Superior temporal gyrus (tissue), 1 donor: ENCODE results near the gene SUCNR1.
"Not testable (repeated sequence)": the region's sequence is repeated elsewhere in the genome, so short reads cannot be mapped to it uniquely, and the experiment has no call there.

Source experiments
- DNase-seq: peaks from one replicate; pipeline ENCODE4 v3.0.0-alpha.2; 2016; ENCODE audit errors: extremely low spot score

The SUCNR1 gene

GRCh38 chr3:151871639-151872468 is 1.6 kb upstream of the SUCNR1 start:
- peak; percentile 22 for DNase-seq

DNA sequence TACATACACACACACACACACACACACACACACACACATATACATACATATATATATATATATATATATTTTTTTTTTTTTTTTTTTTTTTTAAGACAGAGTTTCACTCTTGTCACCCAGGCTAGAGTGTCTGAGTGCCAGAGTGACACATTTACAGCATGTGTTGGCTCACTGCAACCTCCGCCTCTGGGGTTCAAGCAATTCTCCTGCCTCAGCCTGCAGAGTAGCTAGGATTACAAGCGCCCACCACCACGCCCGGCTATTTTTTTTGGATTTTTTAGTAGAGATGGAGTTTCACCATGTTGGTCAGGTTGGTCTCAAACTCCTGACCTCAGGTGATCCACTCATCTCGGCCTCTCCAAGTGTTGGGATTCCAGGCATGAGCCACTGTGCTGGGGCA is 636 bp downstream of the SUCNR1 start:
- DNase-seq = not testable (repeated sequence)

GRCh38 chr3:151875759-151876158 is 2.3 kb downstream of the SUCNR1 start:
- DNase-seq = no peak

- no peak for DNase-seq
Measured at GRCh38 chr3:151877269-151877668, 3.8 kb downstream of the SUCNR1 start.

GRCh38 chr3:151878465-151878864 is 5.0 kb downstream of the SUCNR1 start:
- no peak for DNase-seq

- no peak for DNase-seq
Measured at GRCh38 chr3:151879037-151879436, 5.6 kb downstream of the SUCNR1 start.

DNA sequence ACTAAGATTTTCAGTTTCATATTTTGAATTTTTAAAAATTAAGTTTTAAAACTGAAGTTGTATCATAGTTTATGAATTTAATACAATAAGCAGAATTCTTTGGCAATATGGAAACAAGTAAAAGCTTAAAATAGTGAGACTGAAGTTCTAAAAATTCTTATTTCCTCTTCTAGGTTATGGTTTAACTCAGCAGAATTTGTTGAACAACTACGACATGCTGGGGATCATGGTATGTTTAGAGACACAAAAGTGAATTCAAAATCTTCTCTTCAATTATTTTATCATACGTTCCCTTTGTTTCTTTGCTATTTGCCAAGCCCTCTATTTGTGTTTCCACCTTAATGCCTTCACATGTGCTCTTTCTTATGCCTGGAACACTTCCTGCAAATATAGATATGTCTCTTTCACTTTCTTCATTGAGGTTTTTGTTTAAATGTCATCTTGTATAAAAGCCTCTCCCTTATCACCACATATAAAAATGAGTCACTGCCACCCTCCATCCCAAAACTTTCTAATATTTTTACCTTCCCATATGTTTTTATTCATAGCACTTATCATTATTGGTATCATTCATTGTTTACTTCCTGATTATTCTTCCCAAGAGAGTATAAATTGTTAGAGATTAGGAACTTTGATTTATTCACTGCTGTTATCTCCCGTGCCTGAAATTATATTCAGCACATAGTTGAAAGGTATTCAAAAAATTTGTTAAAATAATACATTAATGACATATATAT is 6.4 kb downstream of the SUCNR1 start:
- no peak for DNase-seq

- DNase-seq = no peak
Measured at GRCh38 chr3:151880416-151880690, 6.9 kb downstream of the SUCNR1 start.

- no peak for DNase-seq
Measured at GRCh38 chr3:151881137-151881536, 7.7 kb downstream of the SUCNR1 start.

DNA sequence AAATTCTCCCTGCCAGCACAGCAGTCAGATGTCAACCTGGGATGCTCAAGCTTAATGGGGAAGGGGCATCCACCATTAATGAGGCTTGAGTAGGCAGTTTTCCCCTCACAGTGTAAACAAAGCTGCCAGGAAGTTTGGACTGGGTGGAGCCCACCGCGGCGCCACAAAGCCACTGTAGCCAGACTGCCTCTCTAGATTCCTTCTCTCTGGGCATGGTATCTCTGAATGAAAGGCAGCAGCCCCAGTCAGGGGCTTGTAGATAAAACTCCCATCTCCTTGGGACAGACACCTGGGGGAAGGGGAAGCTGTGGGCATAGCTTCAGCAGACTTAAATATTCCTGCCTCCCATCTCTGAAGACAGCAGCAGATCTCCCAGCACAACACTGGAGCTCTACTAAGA is 12.0 kb downstream of the SUCNR1 start:
- DNase-seq = not testable (repeated sequence)

DNA sequence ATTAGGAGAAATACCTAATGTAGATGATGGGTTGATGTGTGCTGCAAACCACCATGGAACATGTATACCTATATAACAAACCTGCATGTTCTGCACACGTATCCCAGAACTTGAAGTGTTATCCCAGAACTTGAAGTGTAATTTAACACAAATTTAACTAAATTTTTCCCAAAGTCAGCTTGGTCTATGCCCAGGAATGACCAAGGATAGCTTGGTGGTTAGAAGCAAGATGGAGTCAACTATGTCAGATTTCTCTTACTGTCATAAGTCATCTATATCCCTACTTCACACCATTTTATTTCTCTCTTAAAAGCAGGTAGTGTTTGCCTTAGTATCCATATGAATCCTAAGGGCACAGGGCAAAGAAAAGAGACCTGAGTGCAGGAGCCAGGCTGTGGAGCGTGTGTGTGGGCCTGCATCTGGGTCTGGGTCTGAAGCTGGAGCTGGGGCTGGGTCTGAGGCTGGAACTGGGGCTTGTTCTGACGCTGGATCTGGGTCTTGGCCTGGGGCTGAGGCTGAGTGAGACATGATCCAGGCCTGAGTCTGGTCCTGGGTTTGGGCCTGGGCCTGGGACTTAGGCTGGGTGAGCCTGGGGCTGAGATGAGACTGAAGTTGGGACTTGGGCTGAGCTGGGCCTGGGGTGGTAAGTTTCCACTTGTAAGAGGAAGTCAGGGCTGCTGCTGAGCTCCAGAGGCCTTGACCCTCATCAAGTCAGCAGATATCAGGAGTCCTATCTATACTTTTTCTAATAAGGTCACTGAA is 14.2 kb downstream of the SUCNR1 start:
- DNase-seq = not testable (repeated sequence)

DNA sequence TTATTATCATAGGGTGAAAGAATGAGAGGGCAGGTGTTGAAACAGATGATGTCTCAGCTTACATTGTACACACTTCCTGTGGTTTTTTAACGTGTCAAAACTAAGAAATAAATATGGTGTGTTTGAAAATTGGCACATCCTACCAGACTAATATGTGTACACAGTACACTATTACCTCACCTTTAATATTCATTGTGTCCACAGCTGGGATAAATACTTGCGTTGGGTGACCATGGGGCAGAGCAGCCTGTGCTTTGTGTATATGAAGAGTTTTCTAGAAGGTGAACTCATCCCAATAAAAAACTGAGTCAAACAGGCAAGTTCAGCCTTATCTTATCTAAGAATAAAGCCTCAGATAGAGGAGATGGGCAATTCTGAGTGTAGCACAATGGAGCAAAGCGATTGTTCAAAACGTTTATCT is 17.3 kb downstream of the SUCNR1 start:
- DNase-seq = no peak

- no peak for DNase-seq
Measured at GRCh38 chr3:151891721-151892120, 18.3 kb downstream of the SUCNR1 start.

DNA sequence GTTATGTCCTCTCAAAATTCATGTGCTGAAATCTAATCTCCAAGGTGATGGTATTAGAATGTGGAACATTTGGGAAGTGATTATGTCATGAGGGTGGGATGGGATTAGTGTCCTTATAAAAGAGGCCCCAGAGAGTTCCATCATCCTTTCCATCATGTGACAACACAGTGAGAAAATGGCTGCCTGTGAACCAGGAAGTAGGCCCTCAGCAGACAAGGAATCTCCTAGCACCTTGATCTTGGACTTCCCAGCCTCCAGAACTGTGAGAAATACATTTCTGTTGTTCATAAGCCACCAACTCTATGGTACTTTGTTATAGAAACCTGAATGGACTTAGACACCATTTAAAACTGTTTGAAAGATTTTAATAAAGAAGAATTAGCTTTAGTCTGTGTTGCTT is 20.8 kb downstream of the SUCNR1 start:
- no peak for DNase-seq

DNA sequence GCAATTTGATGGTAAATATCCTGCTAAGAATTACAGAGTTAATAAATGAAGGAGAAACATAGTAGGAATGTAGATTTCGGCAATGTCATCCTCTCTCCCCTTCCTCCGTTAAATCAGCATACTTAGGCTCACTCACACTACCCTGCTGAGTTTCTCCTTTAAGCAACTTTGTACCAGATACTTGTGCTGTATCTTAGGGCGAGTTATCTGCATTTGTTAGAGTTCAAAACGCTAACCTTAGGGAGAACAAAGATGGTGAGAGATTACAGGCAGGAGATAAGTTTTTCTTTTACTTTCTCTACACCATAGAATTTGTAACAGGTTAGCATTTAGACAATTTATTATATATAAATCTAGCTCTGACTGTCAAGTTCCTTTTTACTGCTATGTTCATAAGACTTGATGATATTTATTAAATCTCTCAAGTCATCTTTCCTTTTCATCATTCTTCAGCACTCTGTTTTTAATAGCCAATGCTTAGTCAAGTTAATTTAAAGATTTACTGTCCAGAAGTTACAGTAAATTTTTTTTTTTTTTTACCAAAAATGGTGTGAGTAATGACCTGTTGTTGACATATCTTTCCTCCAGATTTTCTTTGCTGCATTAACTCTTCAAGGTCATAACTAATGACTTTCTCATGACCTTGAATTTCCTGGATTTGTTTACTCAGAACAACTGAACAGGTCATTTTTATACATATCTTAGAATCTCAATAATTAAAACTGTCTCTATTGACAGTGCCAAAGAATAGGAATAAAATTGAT is 22.2 kb downstream of the SUCNR1 start:
- no peak for DNase-seq

GRCh38 chr3:151896246-151897012 is 23.0 kb downstream of the SUCNR1 start:
- DNase-seq = no peak

DNA sequence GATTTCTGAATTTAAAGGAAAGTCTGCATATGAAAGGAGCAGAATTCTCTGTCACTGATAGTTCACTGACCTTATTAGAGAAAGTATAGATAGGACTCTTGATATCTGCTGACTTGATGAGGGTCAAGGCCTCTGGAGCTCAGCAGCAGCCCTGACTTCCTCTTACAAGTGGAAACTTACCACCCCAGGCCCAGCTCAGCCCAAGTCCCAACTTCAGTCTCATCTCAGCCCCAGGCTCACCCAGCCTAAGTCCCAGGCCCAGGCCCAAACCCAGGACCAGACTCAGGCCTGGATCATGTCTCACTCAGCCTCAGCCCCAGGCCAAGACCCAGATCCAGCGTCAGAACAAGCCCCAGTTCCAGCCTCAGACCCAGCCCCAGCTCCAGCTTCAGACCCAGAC is 24.7 kb downstream of the SUCNR1 start:
- not testable (repeated sequence) for DNase-seq

GRCh38 chr3:151898564-151899261 is 25.3 kb downstream of the SUCNR1 start:
- DNase-seq = not testable (repeated sequence)

DNA sequence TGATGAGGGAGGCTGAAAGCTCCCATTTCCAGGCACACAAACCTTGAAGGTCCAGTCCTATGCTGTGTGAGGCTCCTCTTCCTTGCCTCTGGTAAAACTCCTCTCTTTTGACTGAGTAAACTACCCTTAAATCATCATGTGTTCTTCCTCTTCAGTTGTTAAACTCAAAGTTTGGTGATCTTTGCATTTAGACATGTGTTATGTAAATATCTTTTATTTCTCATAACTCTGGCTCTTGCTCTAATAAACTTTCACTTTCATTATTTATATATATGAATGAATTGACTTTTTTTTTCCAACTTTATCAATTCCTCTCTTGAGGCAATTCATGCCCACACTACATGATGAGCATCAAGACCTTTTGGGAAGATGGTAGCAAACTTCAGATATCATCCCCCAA is 26.6 kb downstream of the SUCNR1 start:
- DNase-seq = no peak

DNA sequence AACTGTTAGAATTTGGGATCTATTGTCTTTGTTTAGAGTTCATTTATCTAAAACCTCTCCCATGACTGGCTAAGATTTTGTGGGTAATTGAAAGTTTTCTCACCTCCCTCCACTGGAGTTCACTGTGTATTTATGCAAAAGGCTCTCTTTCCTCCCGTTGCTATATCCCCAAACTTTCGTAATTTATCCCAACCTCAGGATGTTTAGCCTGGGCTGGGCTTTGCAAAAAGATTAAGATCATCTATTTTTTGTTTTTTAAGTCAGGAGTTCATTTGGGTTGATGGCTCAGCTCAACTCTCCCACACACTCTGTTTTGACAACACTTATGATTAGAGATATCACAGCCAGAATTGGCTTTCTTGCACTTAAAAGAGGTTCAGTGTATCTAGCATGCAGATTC is 27.0 kb downstream of the SUCNR1 start:
- DNase-seq = no peak
